Endothelial cell of umbilical vein (primary cell): ENCODE measurements around the gene RORB.

Experiments used
- CTCF ChIP-seq, 2 donors: IDR thresholded peaks; 1 replicate in 1 of 2; 2 replicates in 1 of 2; pipeline ENCODE4 v1.5.1; 2011; ENCODE audit warnings: low read length in 2 of 2, mild to moderate bottlenecking in 2 of 2, moderate library complexity in 2 of 2, control low read depth in 1 of 2, inconsistent platforms in 1 of 2, low read depth in 1 of 2; ENCODE audit not compliant: insufficient read depth in 1 of 2; ENCODE audit errors: extremely low read depth in 1 of 2
- GATA2 ChIP-seq: IDR thresholded peaks from 2 replicates; pipeline ENCODE4 v1.7.0; 2011; ENCODE audit warnings: low read depth, mild to moderate bottlenecking, moderate library complexity, mixed read lengths, low read length; ENCODE audit not compliant: insufficient read length, insufficient read depth
- MAX ChIP-seq: IDR thresholded peaks from 2 replicates; pipeline ENCODE4 v1.6.1; 2011; ENCODE audit not compliant: insufficient read depth, insufficient read length
- POLR2A ChIP-seq: IDR thresholded peaks from 2 replicates; pipeline ENCODE4 v1.6.1; 2012; ENCODE audit warnings: low read depth, mild to moderate bottlenecking, control low read depth, low read length
- POLR2AphosphoS5 ChIP-seq: IDR thresholded peaks from 2 replicates; pipeline ENCODE4 v1.6.1; 2012; ENCODE audit warnings: low read depth, mild to moderate bottlenecking, control low read depth, low read length, moderate library complexity; ENCODE audit not compliant: insufficient read depth

- TF ChIP-seq CTCF (IDR thresholded peaks at IDR 0.05; ENCODE audit: extremely low read depth in 1 of 2, insufficient read depth in 1 of 2, low read depth in 1 of 2, low read length in 2 of 2) (no peak), POLR2AphosphoS5 (no peak), GATA2 (no peak), MAX (no peak), POLR2A (no peak)
Measured at GRCh38 chr9:74554751-74555419, 57.8 kb downstream of the RORB start.
